ENCODE results near the gene ERH.
"Not testable (repeated sequence)": the region's sequence is repeated elsewhere in the genome, so short reads cannot be mapped to it uniquely, and the experiment has no call there.

The ERH gene

GRCh38 chr14:69398818-69399210 lies 715 bp upstream of the ERH start:
- DNase-seq (ENCODE audit: low read depth in 2 of 2): no peak

- DNase-seq (ENCODE audit: low read depth in 2 of 2): no peak
These were observed 2.2 kb downstream of the ERH start for GRCh38 chr14:69395929-69396328.

- no peak for DNase-seq (ENCODE audit: low read depth in 2 of 2)
These were observed 5.6 kb downstream of the ERH start for GRCh38 chr14:69392481-69392880.

- not testable (repeated sequence) for DNase-seq (ENCODE audit: low read depth in 2 of 2)
These were observed 6.7 kb downstream of the ERH start for GRCh38 chr14:69391400-69391799.

- no peak for DNase-seq (ENCODE audit: low read depth in 2 of 2)
These were observed 10.8 kb downstream of the ERH start for GRCh38 chr14:69387311-69387710.

GRCh38 chr14:69378274-69378673 lies 19.8 kb downstream of the ERH start:
- DNase-seq (ENCODE audit: low read depth in 2 of 2): no peak

GRCh38 chr14:69376439-69376838 lies 21.7 kb downstream of the ERH start:
- no peak for DNase-seq (ENCODE audit: low read depth in 2 of 2)

GRCh38 chr14:69375722-69376121 lies 22.4 kb downstream of the ERH start:
- DNase-seq (ENCODE audit: low read depth in 2 of 2): no peak

GRCh38 chr14:69375182-69375581 lies 22.9 kb downstream of the ERH start:
- DNase-seq (ENCODE audit: low read depth in 2 of 2): no peak

- DNase-seq (ENCODE audit: low read depth in 2 of 2): no peak
These were observed 23.9 kb downstream of the ERH start for GRCh38 chr14:69374235-69374634.

GRCh38 chr14:69373104-69373503 lies 25.0 kb downstream of the ERH start:
- DNase-seq (ENCODE audit: low read depth in 2 of 2): no peak

GRCh38 chr14:69372146-69372545 lies 26.0 kb downstream of the ERH start:
- DNase-seq (ENCODE audit: low read depth in 2 of 2): no peak

- DNase-seq (ENCODE audit: low read depth in 2 of 2): no peak
These were observed 28.0 kb downstream of the ERH start for GRCh38 chr14:69370061-69370460.

GRCh38 chr14:69368381-69368780 lies 29.7 kb downstream of the ERH start:
- no peak for DNase-seq (ENCODE audit: low read depth in 2 of 2)

GRCh38 chr14:69366761-69367160 lies 31.3 kb downstream of the ERH start:
- no peak for DNase-seq (ENCODE audit: low read depth in 2 of 2)

- DNase-seq (ENCODE audit: low read depth in 2 of 2): no peak
These were observed 32.0 kb downstream of the ERH start for GRCh38 chr14:69366069-69366468.

- no peak for DNase-seq (ENCODE audit: low read depth in 2 of 2)
These were observed 33.7 kb downstream of the ERH start for GRCh38 chr14:69364378-69364777.

- DNase-seq (ENCODE audit: low read depth in 2 of 2): no peak
These were observed 34.1 kb downstream of the ERH start for GRCh38 chr14:69363964-69364363.

GRCh38 chr14:69363055-69363454 lies 35.0 kb downstream of the ERH start:
- no peak for DNase-seq (ENCODE audit: low read depth in 2 of 2)

GRCh38 chr14:69360438-69361108 lies 37.5 kb downstream of the ERH start:
- no peak for DNase-seq (ENCODE audit: low read depth in 2 of 2)

- no peak for DNase-seq (ENCODE audit: low read depth in 2 of 2)
These were observed 39.1 kb downstream of the ERH start for GRCh38 chr14:69358966-69359365.

- DNase-seq (ENCODE audit: low read depth in 2 of 2): peak; percentile 45 to 47
These were observed 39.7 kb downstream of the ERH start for GRCh38 chr14:69358233-69358963.

- no peak for DNase-seq (ENCODE audit: low read depth in 2 of 2)
These were observed 40.4 kb downstream of the ERH start for GRCh38 chr14:69357544-69358200.
